Measurements from ENCODE around the gene NKX6-2.
"Not testable (repeated sequence)": the region's sequence is repeated elsewhere in the genome, so short reads cannot be mapped to it uniquely, and the experiment has no call there.

Gene NKX6-2

DNA sequence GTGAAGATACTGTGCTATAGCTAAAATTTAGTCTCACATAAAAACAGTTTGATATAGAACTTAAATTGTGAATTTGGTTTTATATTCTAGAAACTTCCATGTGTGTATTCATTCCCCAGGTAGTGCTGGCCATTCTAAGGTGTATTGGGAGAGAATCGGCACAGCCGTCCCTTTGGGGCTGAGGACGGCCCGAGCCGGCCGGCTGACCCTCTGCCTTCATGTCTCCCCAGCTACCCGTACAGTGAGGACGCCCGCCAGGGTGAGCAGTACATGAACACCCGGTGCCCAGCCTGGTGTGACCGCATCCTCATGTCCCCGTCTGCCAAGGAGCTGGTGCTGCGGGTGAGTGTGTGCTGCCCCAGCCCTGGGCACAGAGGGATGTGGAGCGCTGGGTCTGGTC is 8.5 kb downstream of the NKX6-2 start:
- DNase-seq: no peak

DNA sequence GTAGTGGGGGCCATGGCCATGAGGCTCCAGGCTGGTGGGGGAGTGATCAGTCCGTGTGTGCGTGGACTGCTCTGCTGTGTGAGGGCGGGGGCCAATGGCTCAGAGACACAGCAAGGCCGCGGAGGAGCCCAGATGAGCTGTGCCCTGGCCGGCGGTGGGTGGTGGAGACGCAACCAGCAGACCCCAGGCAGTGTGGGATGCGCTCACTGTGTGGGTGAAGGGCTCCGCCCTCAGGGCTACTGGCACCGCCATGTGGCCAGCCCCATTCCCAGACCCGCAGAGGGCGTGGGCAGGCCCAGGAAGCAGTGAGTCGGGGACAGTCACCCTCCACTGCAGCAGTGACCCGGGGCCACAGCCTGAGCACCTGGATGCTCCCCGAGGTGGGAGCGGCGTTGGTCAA is 9.1 kb downstream of the NKX6-2 start:
- no peak for DNase-seq

DNA sequence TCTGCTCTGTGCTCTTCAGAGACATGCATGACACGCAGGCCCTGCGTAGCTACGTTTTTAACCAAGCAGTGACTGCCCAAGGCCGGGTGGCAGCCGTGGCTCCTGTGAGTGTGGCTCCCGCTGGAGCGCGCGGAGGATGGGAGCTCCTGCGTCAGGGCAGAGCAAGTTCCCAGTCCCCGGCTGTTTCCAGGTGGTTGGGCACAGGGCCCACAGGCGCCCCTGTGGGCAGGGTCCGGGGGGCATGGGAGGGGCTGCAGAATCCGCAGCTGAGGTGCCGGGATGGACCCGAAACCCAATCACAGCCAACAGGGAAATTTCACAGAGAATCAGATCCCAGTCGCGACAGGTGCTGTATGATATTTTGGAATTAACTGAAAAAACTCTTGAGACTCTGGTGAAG is 9.8 kb downstream of the NKX6-2 start:
- no peak for DNase-seq

DNA sequence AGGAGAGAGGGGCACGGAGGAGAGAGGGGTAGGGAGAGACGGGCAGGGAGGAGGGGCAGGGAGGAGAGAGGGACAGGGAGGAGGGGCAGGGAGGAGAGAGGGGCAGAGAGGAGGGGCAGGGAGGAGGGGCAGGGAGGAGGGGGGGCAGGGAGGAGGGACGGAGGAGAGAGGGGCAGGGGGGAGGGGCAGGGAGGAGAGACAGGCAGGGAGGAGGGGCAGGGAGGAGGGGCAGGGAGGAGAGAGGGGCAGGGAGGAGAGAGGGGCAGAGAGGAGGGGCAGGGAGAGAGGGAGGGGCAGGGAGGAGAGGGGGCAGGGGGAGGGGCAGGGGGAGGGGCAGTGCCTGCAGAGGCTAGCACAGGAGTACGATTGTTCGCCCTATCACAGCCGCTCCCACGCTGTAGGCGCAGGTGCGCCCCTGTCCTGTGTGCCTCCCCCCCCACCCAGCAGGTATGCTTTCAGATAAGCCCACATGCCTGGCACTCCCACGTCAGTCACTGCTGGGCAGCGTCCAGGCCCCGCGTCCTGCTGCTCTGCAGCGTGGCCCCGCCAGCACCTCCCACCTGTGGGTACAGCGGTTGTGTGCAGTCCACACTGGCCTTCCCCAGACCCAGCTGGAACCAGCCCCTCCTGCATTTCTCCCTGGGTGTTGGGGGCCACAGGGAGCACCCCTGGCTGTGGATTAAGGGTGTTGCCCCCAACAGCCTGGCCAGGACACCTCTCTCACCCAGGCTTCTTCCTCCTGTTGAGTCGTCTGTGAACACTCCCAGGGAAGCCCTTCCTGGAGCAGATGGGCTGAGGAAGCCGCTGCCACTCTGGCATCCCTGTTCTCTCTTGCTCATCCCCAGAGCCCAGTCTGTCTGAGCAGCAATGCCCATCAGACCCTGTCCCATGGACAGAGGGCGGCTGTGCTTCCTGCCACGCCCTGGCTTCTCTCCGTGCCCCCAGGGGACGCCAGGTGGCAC is 10.8 kb downstream of the NKX6-2 start:
- DNase-seq: no peak

DNA sequence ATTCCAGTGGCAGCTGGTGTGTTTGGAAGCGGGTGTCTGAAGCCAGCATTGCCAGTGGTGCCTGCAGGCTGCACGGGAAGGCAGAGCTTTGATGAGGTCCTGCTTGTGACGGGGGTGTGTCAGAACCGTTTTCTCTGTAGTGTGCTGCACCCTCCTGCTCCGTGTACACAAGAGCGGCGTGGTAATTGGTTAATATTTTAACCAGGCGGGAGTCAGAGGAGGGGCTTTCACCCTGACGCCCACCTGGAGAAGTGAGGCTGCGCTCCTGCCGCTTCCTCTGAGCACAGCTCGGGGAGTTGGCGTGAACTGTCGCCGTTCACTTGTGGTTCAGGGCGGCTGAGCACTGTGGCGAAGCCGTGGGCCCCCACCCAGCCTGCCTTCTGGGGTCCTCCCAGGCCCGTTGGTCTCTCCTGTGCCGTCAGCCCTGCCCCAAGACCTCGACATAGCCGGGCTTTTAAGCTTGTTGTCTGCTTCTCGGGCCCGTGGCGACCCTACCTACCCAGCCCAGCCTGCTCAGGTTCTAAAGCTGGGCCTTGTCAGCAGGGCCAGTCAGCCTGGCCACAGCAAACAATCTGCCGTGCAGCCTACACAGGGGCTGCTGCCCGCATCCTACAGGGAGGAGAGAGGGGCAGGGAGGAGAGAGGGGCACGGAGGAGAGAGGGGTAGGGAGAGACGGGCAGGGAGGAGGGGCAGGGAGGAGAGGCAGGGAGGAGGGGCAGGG is 11.6 kb downstream of the NKX6-2 start:
- DNase-seq: no peak

DNA sequence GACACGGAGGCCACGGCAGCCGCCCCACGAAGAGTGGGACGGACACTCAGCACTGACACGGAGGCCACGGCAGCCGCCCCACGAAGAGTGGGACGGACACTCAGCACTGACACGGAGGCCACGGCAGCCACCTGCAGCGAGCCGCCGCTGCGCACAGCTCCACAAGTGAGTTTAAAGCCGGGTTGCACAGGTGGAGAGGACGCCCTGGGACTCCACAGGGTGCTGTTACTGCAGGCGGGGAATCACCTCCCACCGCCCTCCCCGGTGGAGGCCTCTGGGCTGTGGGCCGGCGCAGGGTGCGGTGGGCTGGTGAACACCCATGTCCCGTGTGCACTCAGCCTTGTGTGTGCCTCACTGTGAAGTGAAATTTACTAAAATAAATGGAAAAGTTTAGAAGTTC is 13.1 kb downstream of the NKX6-2 start:
- DNase-seq: not testable (repeated sequence)

DNA sequence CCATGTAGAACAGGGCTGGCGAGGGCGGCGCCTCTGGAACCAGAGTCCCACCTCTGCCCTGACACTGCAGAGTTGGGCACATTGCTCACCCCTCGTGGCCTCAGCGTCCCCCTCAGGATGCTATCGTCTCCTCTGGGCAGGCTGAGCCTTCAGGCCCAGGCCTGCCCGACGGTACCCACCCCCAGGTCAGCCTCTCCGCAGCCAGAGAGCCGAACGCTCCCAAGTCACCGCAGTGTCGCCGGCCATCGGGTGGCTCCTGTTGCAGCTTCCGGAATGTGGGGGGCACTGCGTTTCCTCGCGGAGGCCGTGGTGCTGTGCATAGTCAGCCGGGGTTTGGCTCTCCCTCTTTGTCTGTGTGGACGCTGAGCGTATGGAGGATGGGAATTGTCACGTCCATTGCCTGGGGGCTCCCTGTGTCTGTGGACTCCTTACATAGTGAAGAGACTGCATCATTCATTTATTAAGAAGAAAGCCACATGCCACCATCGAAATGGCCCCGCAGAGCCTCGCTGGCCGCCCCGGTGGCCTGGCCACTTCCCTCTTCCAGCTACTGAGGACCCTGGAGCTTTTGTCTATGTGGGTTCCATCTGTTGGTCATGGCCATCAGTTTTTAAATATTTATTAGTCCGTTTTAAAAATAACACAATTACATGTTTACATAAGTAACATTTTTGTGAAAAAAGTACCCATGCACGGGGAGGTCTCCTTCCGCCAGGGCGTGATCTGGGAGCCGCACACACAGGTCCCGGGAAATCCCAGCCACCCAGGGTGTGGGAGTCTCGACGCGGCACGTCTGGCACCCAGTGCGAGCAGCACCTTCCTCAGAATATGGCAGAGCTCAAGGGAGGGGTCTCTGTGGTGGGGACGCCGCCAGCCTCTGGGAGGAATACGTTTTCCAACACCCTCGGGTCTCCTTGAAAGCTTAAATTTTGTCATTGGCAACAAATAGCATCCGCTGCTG is 15.6 kb downstream of the NKX6-2 start:
- no peak for DNase-seq

DNA sequence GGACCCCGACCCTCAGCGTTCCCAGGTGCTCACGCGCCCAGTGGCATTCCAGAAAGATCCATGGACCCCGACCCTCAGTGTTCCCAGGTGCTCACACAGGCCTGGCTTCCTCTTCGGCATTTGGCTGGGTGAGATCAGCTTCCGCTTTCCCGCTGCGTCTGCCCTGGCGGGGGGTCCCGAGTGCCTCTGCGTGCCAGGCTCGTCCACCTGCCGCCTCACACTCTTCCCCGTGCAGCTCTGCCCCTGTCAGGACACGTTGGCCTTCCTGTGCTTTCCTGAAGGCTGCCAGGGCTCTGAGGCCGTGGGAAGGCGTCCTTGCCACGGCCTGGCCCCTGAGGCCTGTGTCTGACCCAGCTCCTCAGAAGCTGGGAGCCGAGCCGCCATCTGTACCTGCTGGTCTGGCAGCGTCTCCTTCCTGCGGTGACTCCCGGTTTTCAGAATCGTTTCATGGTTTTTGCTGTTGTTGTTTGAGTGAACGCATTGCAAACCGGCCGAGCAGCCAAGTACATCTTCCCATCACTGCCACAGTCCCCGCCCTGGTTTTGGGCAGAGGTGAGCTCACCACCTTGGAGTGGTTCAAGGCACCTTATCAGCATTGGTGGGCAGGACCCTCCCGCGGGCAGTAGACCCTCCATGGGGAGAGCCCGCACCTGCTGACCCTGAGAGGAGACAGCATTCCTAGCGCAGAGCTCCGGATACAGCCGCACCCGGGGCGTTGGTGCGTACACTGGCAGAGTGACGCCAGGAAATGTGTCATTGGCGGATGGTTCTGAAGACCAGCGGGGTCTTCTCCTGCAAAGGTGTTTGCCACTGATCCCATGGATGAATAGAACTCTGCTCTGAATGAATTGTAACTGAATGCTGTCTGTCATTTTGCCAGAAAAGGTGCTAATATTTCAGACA is 17.4 kb downstream of the NKX6-2 start:
- DNase-seq: no peak

DNA sequence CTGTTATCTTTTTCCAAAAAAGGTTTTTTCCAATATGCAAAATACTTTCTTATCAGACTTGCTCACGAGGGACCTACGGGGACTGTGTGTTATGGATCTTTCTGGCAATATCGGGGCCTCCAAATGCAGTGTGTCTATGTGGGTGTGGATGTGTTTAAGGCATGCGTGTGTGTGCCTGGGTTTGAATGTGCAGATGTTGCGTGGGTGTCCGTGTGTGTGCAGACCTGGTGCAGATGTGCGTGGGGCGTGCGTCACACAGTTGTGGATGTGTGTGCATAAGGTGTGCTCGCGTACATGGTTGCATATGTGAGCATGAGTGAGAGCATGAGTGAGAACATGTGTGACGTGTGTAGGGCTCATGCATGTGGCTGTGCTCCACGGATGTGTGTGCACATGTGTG is 19.7 kb downstream of the NKX6-2 start:
- no peak for DNase-seq

DNA sequence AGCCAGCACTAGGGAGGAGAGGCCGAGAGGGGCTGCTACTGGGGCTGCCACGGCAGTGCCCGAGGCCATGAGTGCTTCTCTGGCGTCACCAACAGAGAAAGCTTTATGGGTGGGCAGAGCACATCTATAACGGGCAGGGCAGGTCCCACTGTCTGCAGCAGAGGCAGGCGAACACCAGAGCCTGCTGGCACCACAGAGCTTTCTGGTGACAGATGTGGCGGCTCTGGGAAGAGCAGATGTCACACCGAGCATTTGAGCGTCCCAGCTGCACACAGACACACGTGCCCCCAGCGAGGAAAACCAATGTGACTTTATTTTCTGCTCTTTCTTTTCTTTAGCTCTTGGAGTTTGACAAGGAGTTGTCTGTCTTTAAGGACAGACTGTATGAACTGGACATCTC is 20.5 kb downstream of the NKX6-2 start:
- no peak for DNase-seq

DNA sequence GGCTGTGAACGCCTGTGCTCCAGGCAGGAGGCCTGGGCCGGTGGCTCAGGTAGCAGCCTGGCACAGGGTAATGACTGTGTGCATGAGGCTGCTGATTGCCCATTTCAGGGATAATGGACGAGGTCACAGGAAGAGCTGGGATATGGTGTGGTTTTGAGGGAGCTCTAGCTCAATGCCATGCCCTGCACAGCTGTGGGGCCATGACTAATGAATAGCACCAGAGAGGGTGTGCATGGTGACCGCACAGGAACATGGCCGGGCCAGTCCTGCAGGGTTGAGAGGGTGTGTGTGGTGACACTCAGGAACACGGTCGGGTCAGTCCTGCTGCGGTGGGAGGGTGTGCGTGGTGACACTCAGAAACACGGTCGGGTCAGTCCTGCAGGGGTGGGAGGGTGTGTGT is 21.8 kb downstream of the NKX6-2 start:
- DNase-seq: no peak

DNA sequence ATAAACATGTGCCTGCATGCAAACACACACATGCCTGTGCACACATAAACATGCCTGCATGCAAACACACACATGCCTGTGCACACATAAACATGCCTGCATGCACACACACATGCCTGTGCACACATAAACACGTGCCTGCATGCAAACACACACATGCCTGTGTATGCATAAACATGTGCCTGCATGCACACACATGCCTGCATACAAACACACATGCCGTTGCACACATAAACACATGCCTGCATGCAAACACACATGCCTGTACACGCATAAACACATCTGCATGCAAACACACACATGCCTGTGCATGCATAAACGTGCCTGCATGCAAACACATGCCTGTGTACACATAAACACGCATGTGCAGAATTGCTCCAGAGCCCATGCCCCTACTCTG is 22.4 kb downstream of the NKX6-2 start:
- no peak for DNase-seq

DNA sequence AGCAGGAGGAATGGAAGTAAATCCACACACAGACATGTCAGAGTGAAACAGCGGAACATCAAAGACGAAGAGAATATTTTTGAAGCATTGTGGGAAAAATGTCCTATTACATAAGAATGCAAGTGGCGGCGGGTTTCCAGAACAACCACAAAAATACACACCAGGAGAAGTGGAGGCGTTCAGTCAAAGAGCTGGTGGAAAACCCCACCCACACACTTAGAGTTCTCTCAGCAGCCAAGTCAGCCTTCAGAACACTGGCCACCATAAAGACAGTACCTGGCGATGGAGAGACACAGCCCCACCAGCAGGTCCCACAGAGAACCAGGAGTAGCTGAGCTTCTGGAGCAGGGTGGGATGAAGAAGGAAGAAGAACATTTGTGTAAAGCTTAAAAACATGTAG is 23.7 kb downstream of the NKX6-2 start:
- no peak for DNase-seq

DNA sequence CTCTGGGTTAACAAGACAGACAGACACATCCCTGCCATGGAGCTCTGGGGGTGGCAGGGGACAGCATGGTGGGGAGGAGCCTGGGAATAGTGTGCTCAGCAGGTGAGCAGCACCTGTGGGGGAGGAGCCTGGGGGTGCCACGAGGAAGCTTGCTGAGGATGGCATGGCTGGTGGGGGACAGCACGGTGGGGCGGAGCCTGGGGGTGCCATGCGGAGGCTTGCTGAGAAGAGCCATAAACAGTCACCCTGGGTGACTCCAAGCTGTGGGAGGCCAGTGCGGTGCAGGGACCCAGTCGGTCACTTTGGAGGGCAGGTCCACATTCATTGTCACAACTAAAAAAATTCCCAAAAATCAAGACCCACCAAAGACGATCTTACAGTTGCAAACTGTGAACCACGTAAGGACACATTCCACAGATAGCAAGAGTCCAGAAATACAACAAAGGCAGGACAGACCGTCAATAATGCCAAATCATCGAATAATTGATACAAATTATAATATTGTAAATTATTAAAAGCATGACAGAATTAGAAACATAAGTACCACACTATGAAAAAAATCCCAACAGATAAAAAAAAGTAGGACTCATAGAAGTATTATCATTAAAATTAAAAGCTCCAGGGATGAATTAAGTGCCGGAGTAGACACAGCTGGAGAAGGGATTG is 24.4 kb downstream of the NKX6-2 start:
- no peak for DNase-seq

DNA sequence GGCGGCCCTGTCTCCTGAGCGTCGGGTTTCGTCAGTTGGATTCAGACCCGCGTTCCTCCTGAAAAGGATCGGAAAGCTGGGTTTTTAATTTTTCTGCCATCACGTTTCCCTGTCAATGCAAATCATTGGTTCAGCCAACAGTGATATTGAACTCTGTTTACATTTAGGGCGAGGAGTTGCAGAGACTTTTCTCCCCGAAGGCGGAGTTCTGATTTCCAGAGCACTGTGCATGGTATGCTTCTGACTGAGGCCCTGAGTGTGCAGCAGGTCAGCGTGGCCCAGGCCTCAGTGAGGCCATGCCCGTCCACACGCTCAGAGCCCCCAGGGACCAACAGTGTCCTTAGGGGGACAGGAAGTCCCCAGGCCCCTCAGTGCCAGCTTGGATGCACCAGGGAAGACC is 27.1 kb downstream of the NKX6-2 start:
- no peak for DNase-seq

DNA sequence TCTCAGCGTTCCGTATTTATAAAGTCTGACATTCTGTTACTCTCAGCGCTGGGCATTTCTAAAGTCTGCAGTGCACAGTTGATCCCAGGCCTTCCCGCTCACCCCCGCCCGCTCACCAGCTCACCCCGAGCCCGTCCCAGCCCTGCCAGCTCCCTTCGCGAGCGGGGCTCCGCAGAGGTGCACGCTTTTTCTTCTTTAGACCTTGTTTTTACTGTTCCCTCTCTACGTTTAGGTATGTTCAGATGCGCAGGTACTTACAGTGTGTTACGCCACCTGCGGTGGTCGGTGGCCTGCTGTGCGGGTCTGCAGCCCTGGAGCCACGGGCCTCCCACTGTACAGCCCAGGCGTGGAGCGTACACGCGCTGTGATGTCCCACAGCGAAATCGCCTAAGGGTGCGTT is 28.8 kb downstream of the NKX6-2 start:
- DNase-seq: no peak

DNA sequence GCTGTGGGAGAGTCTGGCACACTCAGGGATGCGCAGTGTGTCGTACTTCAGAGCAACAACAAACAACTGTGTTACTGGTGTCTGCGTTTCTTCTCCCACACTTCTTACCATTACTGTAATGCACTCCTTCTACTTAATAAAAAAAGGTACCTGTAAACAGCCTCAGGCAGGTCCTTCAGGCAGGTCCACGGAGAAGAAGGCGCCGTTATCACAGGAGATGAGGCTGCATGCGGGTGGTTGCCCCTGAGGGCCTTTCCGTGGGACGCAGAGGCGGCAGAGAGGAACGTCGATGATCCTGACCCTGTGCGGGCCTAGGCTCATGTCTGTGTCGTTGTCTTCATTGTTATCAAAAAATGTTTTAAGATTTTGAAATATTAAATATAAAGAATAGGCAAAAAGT is 29.4 kb downstream of the NKX6-2 start:
- no peak for DNase-seq

DNA sequence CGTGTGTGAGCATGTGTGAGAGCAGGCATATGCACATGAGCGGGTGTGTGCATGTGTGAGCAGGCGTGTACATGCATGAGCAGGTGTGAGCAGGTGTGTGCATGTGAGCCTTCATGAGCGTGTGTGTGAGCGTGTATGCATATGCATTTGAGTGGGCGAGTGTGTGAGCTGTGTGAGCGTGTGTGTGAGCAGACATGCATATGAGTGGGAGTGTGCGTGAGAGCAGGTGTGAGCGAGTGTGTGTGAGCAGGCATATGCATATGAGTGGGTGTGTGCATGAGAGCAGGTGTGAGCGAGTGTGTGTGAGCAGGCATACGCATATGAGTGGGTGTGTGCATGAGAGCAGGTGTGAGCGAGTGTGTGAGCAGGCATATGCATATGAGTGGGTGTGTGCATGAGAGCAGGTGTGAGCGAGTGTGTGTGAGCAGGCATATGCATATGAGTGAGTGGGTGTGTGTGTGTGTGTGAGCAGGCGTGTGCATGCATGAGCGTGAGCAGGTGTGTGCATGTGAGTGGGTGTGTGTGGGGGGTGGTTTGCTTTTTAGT is 30.7 kb downstream of the NKX6-2 start:
- no peak for DNase-seq

DNA sequence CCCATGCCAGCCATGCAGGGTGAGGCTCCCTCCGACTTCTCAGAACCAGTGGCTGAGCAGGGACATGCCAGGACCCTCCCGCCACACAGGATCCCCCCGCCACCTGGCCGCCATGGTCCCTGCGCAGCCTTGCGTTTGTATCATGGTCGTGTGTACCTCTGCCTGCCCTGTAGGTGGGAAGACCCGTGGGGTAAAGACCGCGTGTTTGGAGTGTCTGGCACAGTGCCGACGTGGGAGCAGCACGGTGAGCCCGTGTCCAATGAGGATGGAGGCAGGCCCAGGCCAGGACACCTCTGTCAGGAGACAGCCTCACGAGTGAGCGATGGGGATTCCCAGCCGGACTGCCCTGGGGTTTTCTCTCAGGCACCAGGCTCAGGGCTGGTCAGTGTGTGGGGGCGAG is 31.9 kb downstream of the NKX6-2 start:
- DNase-seq: no peak

DNA sequence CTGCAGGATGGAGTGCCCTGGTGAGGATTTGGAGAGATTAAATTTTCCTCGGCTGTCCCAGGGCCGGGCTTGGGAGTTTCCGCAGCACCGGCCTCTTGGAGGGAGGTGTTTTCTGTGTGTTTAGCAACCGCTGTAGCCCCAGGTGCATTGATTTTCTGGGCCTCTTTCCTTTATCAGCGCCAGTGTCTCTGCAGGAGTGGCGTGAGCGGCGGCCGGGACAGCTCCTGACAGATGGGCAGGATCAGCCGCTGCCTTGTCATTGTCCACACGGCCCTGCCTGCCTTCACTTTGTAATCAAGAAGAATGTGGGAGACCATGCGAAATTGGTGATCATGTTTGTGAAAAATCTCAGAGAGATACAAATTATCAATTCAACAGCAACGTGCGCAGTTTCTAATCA is 32.4 kb downstream of the NKX6-2 start:
- no peak for DNase-seq

DNA sequence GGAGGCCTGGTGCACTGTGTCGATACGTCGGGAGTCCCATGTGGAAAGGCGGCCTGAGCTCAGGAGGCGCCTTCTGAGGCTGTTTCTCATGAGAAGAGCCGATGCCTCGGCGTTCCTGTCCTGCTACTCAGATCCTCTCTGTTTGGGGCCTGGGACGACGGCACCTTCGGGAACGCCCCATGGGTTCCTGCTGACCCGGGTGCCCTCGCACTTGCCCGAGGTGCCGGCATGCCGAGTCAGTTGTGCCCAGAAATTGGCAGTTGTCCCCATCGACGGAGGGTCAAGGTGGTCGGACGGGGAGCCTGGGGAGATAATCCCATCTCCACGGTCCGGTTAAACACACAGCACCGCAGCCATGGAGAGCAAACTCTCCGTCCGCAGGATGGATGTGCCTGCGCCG is 33.0 kb downstream of the NKX6-2 start:
- no peak for DNase-seq

Data from NCI-H2029 (cell line).